IMR-90 (cell line): Measurements from ENCODE around the gene CA12. TPM values are rescaled to one million over a fixed set of nuclear protein-coding genes. Genes with fewer than 3 reads are reported as not detected.

Experiments
- ATAC-seq: fragments of 200-7000 bp; cut with Tn5 transposase; 2 replicates; pipeline ENCODE4 v1.9.1; 2020; ENCODE audit warnings: low read depth, mild to moderate bottlenecking, moderate library complexity
- BruUV-seq: library from RNA; stranded (reverse); fragments of 400-500 nt; replicated peaks from 2 replicates; lab custom pipeline; 2021; lab: Mats Ljungman, UMichigan
- CTCF ChIA-PET: fragments of 300-600 bp; formaldehyde crosslinking; extraction: SDS; loops from one replicate; lab custom pipeline; 2021; ENCODE audit warnings: antibody characterized with exemption; lab: Yijun Ruan, JAX
- POLR2A ChIA-PET: fragments of 300-600 bp; sonication (Branson Sonifier 250); formaldehyde crosslinking; loops from one replicate; lab custom pipeline; 2022; ENCODE audit warnings: antibody characterized with exemption; ENCODE audit not compliant: unreplicated experiment; lab: Charles Lee
- DNase-seq: peaks from one replicate; pipeline ENCODE4 v3.0.0; 2013
- H2AFZ ChIP-seq: replicated peaks from 2 replicates; pipeline ENCODE3; 2013; ENCODE audit warnings: low read length, mild to moderate bottlenecking; ENCODE audit not compliant: poor library complexity
- H2AK5ac ChIP-seq: 2 replicates; pipeline ENCODE4 v1.6.1; 2013; ENCODE audit warnings: low read depth, low read length, inconsistent platforms
- H2AK9ac ChIP-seq: replicated peaks from 2 replicates; pipeline ENCODE3; 2013; ENCODE audit warnings: mild to moderate bottlenecking, low read depth, low read length, moderate library complexity; ENCODE audit not compliant: poor library complexity
- H2BK120ac ChIP-seq: 2 replicates; pipeline ENCODE4 v1.6.1; 2013; ENCODE audit warnings: low read depth, low read length, inconsistent platforms
- H2BK15ac ChIP-seq: 3 replicates; pipeline ENCODE4 v1.6.1; 2013; ENCODE audit warnings: low read depth, low read length, inconsistent platforms
- H2BK20ac ChIP-seq: 2 replicates; pipeline ENCODE4 v1.6.1; 2013; ENCODE audit warnings: low read depth, mild to moderate bottlenecking, inconsistent platforms, low read length, moderate library complexity
- H2BK5ac ChIP-seq: 2 replicates; pipeline ENCODE4 v1.6.1; 2013; ENCODE audit warnings: mild to moderate bottlenecking, low read depth, low read length, inconsistent platforms; ENCODE audit not compliant: poor library complexity, severe bottlenecking
- H3K14ac ChIP-seq: replicated peaks from 2 replicates; pipeline ENCODE4 v1.6.1; 2013; ENCODE audit warnings: low read depth, low read length, inconsistent platforms
- H3K18ac ChIP-seq: 2 replicates; pipeline ENCODE4 v1.6.1; 2013; ENCODE audit warnings: low read depth, low read length, control low read depth
- H3K23ac ChIP-seq: 2 replicates; pipeline ENCODE4 v1.6.1; 2013; ENCODE audit warnings: low read depth, low read length, inconsistent platforms
- H3K27ac ChIP-seq: 2 replicates; pipeline ENCODE4 v1.5.1; 2013; ENCODE audit warnings: mild to moderate bottlenecking, control low read depth, low read length; ENCODE audit not compliant: insufficient read depth
- H3K27me3 ChIP-seq: 2 replicates; pipeline ENCODE4 v1.6.1; 2013; ENCODE audit warnings: low read length; ENCODE audit not compliant: control insufficient read depth, insufficient read depth
- H3K36me3 ChIP-seq: 2 replicates; pipeline ENCODE4 v1.6.1; 2013; ENCODE audit warnings: low read length, mixed read lengths; ENCODE audit not compliant: control insufficient read depth, insufficient read depth
- H3K4ac ChIP-seq: 2 replicates; pipeline ENCODE4 v1.6.1; 2013; ENCODE audit warnings: low read depth, low read length, inconsistent platforms
- H3K4me1 ChIP-seq: 2 replicates; pipeline ENCODE4 v1.6.1; 2013; ENCODE audit warnings: low read length, mixed read lengths; ENCODE audit not compliant: control insufficient read depth, insufficient read depth
- H3K4me2 ChIP-seq: 2 replicates; pipeline ENCODE4 v1.6.1; 2013; ENCODE audit warnings: low read depth, mild to moderate bottlenecking, control low read depth, low read length, moderate library complexity
- H3K4me3 ChIP-seq: 2 replicates; pipeline ENCODE4 v1.5.1; 2013; ENCODE audit warnings: low read depth, mild to moderate bottlenecking, control low read depth, low read length, moderate library complexity; ENCODE audit not compliant: insufficient read depth
- H3K56ac ChIP-seq: 2 replicates; pipeline ENCODE4 v1.6.1; 2013; ENCODE audit warnings: low read length, inconsistent platforms; ENCODE audit not compliant: insufficient read depth; ENCODE audit errors: extremely low read depth
- H3K79me1 ChIP-seq, 2 experiments: 2 replicates each; pipeline ENCODE4 v1.6.1; 2013; ENCODE audit warnings: low read length in 2 of 2, inconsistent platforms in 1 of 2, low read depth in 1 of 2
- H3K9ac ChIP-seq: 2 replicates; pipeline ENCODE4 v1.6.1; 2013; ENCODE audit warnings: low read depth, low read length, control low read depth
- H3K9me1 ChIP-seq: 2 replicates; pipeline ENCODE4 v1.6.1; 2013; ENCODE audit warnings: low read length, inconsistent platforms; ENCODE audit not compliant: insufficient read depth
- H3K9me3 ChIP-seq: 2 replicates; pipeline ENCODE4 v1.6.1; 2013; ENCODE audit warnings: low read length; ENCODE audit not compliant: control insufficient read depth, insufficient read depth
- H4K20me1 ChIP-seq: 2 replicates; pipeline ENCODE4 v1.6.1; 2013; ENCODE audit warnings: low read length, inconsistent platforms; ENCODE audit not compliant: insufficient read depth
- H4K5ac ChIP-seq: 2 replicates; pipeline ENCODE4 v1.6.1; 2013; ENCODE audit warnings: mild to moderate bottlenecking, low read depth, low read length, control low read depth
- H4K8ac ChIP-seq, 2 experiments: 2 replicates each; pipeline ENCODE4 v1.6.1; 2013; ENCODE audit warnings: low read depth in 2 of 2, low read length in 2 of 2, control low read depth in 1 of 2, inconsistent platforms in 1 of 2
- H4K91ac ChIP-seq: 2 replicates; pipeline ENCODE4 v1.6.1; 2013; ENCODE audit warnings: low read depth, low read length, inconsistent platforms; ENCODE audit not compliant: insufficient read depth
- BHLHE40 ChIP-seq: fragments of 150-350 bp; IDR thresholded peaks from 2 replicates; pipeline ENCODE4 v1.6.1; 2016; ENCODE audit warnings: mild to moderate bottlenecking, low read depth, low read length
- CEBPB ChIP-seq: IDR thresholded peaks from 2 replicates; pipeline ENCODE4 v1.6.1; 2012; ENCODE audit warnings: low read depth, low read length, improper control_type of control experiment
- CHD1 ChIP-seq: IDR thresholded peaks from 2 replicates; pipeline ENCODE4 v1.6.1; 2012; ENCODE audit warnings: low read depth, low read length, improper control_type of control experiment
- CTCF ChIP-seq: conservative IDR thresholded peaks from 2 replicates; pipeline ENCODE4 v1.5.1; 2012; ENCODE audit warnings: mild to moderate bottlenecking, low read depth, low read length, improper control_type of control experiment
- FOS ChIP-seq: fragments of 150-350 bp; IDR thresholded peaks from 2 replicates; pipeline ENCODE4 v1.6.1; 2016; ENCODE audit warnings: low read depth, low read length
- MAFK ChIP-seq: IDR thresholded peaks from 2 replicates; pipeline ENCODE4 v1.6.1; 2012; ENCODE audit warnings: low read depth, low read length, improper control_type of control experiment
- MAZ ChIP-seq: IDR thresholded peaks from 2 replicates; pipeline ENCODE4 v1.6.1; 2012; ENCODE audit warnings: low read depth, mild to moderate bottlenecking, low read length, improper control_type of control experiment, moderate library complexity, borderline replicate concordance
- MXI1 ChIP-seq: IDR thresholded peaks from 2 replicates; pipeline ENCODE4 v1.6.1; 2012; ENCODE audit warnings: low read depth, mild to moderate bottlenecking, low read length, moderate library complexity, borderline replicate concordance
- NFE2L2 ChIP-seq: fragments of 150-350 bp; IDR thresholded peaks from 2 replicates; pipeline ENCODE4 v1.6.1; 2016; ENCODE audit warnings: low read depth, mild to moderate bottlenecking, low read length
- POLR2A ChIP-seq: IDR thresholded peaks from 2 replicates; pipeline ENCODE4 v1.6.1; 2012; ENCODE audit warnings: mild to moderate bottlenecking, low read depth, low read length
- RAD21 ChIP-seq: IDR thresholded peaks from 2 replicates; pipeline ENCODE4 v1.6.1; 2012; ENCODE audit warnings: low read length, improper control_type of control experiment
- RCOR1 ChIP-seq: IDR thresholded peaks from 2 replicates; pipeline ENCODE4 v1.6.1; 2012; ENCODE audit warnings: mild to moderate bottlenecking, low read length, improper control_type of control experiment; ENCODE audit not compliant: insufficient replicate concordance
- RFX5 ChIP-seq: IDR thresholded peaks from 2 replicates; pipeline ENCODE4 v1.8.0; 2012; ENCODE audit warnings: low read depth, mild to moderate bottlenecking, low read length, moderate library complexity
- SMC3 ChIP-seq: fragments of 150-350 bp; IDR thresholded peaks from 2 replicates; pipeline ENCODE4 v1.6.1; 2016; ENCODE audit warnings: low read depth, mild to moderate bottlenecking, antibody characterized with exemption, low read length, moderate library complexity
- USF2 ChIP-seq: fragments of 150-350 bp; IDR thresholded peaks from 2 replicates; pipeline ENCODE4 v1.6.1; 2017; ENCODE audit warnings: mild to moderate bottlenecking, antibody characterized with exemption, low read length, low read depth
- WGBS, 2 experiments: methylation state at CpG; one replicate each; pipeline versions ENCODE4 v1.1.5 to v1.1.7; 2013; ENCODE audit warnings: missing lambda C conversion rate in 2 of 2; ENCODE audit not compliant: insufficient read length in 1 of 2; ENCODE audit errors: extremely low coverage in 2 of 2; 5-methylcytosine and 5-hydroxymethylcytosine counted together
- dilution Hi-C: fragments of 300-500 bp; cut with HindIII; formaldehyde crosslinking; loops from one replicate; pipeline ENCODE4 v1.14.3; 2018; ENCODE audit warnings: low sequenced_read_pairs; ENCODE audit not compliant: unreplicated experiment
- in situ Hi-C: fragments of 300-500 bp; cut with MboI; formaldehyde crosslinking; loops from 3 replicates; pipeline ENCODE4 v1.14.3; 2019; ENCODE audit warnings: low sequenced_read_pairs, inconsistent platforms, mixed read lengths
- intact Hi-C: fragments of 100-400 bp; cut with micrococcal nuclease; formaldehyde crosslinking; loops from 2 replicates; pipeline ENCODE4 v1.10.0; 2022
- polyA plus RNA-seq, 3 experiments: library from polyadenylated mRNA; depleted of rRNA; stranded (reverse); fragments of >200 nt; gene quantifications; 2 replicates each; pipeline ENCODE4 v1.2.3, GENCODE V29; 2012; ENCODE audit warnings: low replicate concordance in 1 of 3
- total RNA-seq: library from RNA; depleted of rRNA; stranded (reverse); fragments of >200 nt; gene quantifications from 2 replicates; pipeline ENCODE4 v1.2.3, GENCODE V29; 2012

The CA12 gene
- total and polyA plus RNA-seq, 2 of the 4 experiments (the other 2 are of a cell fraction), result 33.7 to 52.6 TPM

GRCh38 chr15:63372018-63372705 is 9.5 kb downstream of the CA12 start:
- Histone ChIP-seq H3K9ac (peak overlapping the region; percentile 32; the same call in 1 of the 2 replicates), H3K4ac (peak overlapping the region; percentile 98), H4K8ac (peak overlapping the region; percentile 96 to 97), H3K36me3 (no peaks in the 10 kb centered on the region), H3K23ac (peak overlapping the region; percentile 93), H4K5ac (peak overlapping the region; percentile 98), H2AK9ac (peak overlapping the region; percentile 96), H3K9me1 (peaks cover 30% of the 10 kb centered on the region), H3K14ac (peak overlapping the region; percentile 98), H3K4me3 (no peak overlapping the region), H3K79me1 (peaks cover 11 to 13% of the 10 kb centered on the region in 2 experiments; a peak in 3 of 4 replicates), H3K4me2 (peak overlapping the region; percentile 14; the same call in 1 of the 2 replicates), H3K56ac (peak overlapping the region; percentile 45; the same call in 1 of the 2 replicates), H3K27me3 (no peaks in the 10 kb centered on the region), H2BK15ac (peak overlapping the region; percentile 97), H2AFZ (peak overlapping the region; percentile 94), H2BK5ac (peak overlapping the region; percentile 99), H3K4me1 (peaks cover 36% of the 10 kb centered on the region), H2BK120ac (peak overlapping the region; percentile 99), H4K91ac (peak overlapping the region; percentile 99), H2AK5ac (peak overlapping the region; percentile 98), H3K9me3 (no peaks in the 10 kb centered on the region), H3K18ac (peak overlapping the region; percentile 97), H4K20me1 (no peaks in the 10 kb centered on the region), H2BK20ac (peak overlapping the region; percentile 97), H3K27ac (peak overlapping the region; percentile 86)
- no TSS peak for BruUV-seq
- peak; percentile 89 for ATAC-seq
- ChIA-PET POLR2A (no interaction called here), CTCF (interaction anchor here (0.6 to 0.9 kb wide), 2 partner anchors 14 to 159 kb away, joined by 3 read pairs; no protein-coding TSS in a partner anchor)
- peak; percentile 98 for DNase-seq
- intact Hi-C loops, result no loop called here
- WGBS, 2 experiments, result 54% methylated on average over 7 of the region's 12 CpGs; no CpG with 5 or more reads in 1 of the 2 experiments
- dilution Hi-C loops, result no loop called here
- TF ChIP-seq CEBPB (no peak), FOS (peak; percentile 86), CTCF (no peak), MAFK (peak; percentile 67), SMC3 (no peak), CHD1 (no peak), NFE2L2 (peak; percentile 96), RFX5 (no peak), POLR2A (no peak), MAZ (no peak), USF2 (peak; percentile 47; the same call in 1 of the 2 replicates), BHLHE40 (peak; percentile 81), MXI1 (peak; percentile 61; the same call in 1 of the 2 replicates), RCOR1 (peak; percentile 26), RAD21 (no peak)
- in situ Hi-C loops, result no loop called here
